GM11168 (cell line): ENCODE results near the gene SSUH2.

ENCODE experiments used
- in situ Hi-C: fragments of 300-500 bp; cut with MboI; formaldehyde crosslinking; loops from one replicate; pipeline ENCODE4 v1.12.0; 2022; ENCODE audit warnings: low sequenced_read_pairs; ENCODE audit not compliant: unreplicated experiment

The SSUH2 gene

GRCh38 chr3:8622873-8623691 lies 21.5 kb downstream of the SSUH2 start:
- in situ Hi-C loops, result loop anchor here (10.0 kb wide), 1 partner anchor 178 kb away; no protein-coding TSS in a partner anchor

- in situ Hi-C loops, result loop anchor here (10.0 kb wide), 1 partner anchor 177 kb away; no protein-coding TSS in a partner anchor
Observed at GRCh38 chr3:8621872-8622271, 22.7 kb downstream of the SSUH2 start.

- in situ Hi-C loops, result loop anchor here (10.0 kb wide), 1 partner anchor 176 kb away; no protein-coding TSS in a partner anchor
Observed at GRCh38 chr3:8621141-8621540, 23.5 kb downstream of the SSUH2 start.

- in situ Hi-C loops, result no loop called here
Observed at GRCh38 chr3:8619548-8619947, 25.1 kb downstream of the SSUH2 start.

- in situ Hi-C loops, result no loop called here
Observed at GRCh38 chr3:8618950-8619349, 25.6 kb downstream of the SSUH2 start.

- in situ Hi-C loops, result no loop called here
Observed at GRCh38 chr3:8617921-8618320, 26.7 kb downstream of the SSUH2 start.

- in situ Hi-C loops, result no loop called here
Observed at GRCh38 chr3:8610951-8611350, 33.6 kb downstream of the SSUH2 start.

GRCh38 chr3:8608791-8609467 lies 35.7 kb downstream of the SSUH2 start:
- in situ Hi-C loops, result no loop called here

GRCh38 chr3:8608041-8608790 lies 36.4 kb downstream of the SSUH2 start:
- in situ Hi-C loops, result no loop called here

GRCh38 chr3:8607234-8608040 lies 37.2 kb downstream of the SSUH2 start:
- in situ Hi-C loops, result no loop called here

- in situ Hi-C loops, result no loop called here
Observed at GRCh38 chr3:8606701-8607231, 37.8 kb downstream of the SSUH2 start.

GRCh38 chr3:8604988-8605387 lies 39.6 kb downstream of the SSUH2 start:
- in situ Hi-C loops, result no loop called here

- in situ Hi-C loops, result no loop called here
Observed at GRCh38 chr3:8604006-8604405, 40.6 kb downstream of the SSUH2 start.

GRCh38 chr3:8603115-8603710 lies 41.4 kb downstream of the SSUH2 start:
- in situ Hi-C loops, result no loop called here

- in situ Hi-C loops, result no loop called here
Observed at GRCh38 chr3:8600457-8600856, 44.1 kb downstream of the SSUH2 start.

- in situ Hi-C loops, result no loop called here
Observed at GRCh38 chr3:8599146-8599545, 45.5 kb downstream of the SSUH2 start.

- in situ Hi-C loops, result no loop called here
Observed at GRCh38 chr3:8597219-8597853, 47.3 kb downstream of the SSUH2 start.

- in situ Hi-C loops, result no loop called here
Observed at GRCh38 chr3:8596321-8597218, 48.0 kb downstream of the SSUH2 start.
